ENCODE data around the gene GABARAPL2.
"Not testable (repeated sequence)": the region's sequence is repeated elsewhere in the genome, so short reads cannot be mapped to it uniquely, and the experiment has no call there.

GABARAPL2 gene

DNA sequence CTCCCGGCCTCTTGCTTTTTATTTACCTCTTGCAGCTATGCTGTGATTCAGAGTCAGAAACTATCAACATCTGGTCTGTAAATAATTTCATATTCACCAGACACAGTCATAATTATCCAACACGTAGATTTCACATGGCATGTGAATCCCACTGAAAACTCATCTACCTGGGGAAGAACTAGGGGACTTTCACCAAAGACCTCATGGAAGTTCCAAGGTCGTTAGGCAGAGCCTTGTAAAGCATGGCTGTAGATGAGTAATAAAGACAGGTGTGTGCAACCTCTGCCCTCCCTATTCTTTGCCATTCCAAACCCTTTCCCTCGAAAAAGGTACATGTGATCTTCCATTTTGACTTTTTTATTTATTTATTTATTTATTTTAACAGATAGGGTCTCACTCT lies 28.4 kb upstream of the GABARAPL2 start:
- DNase-seq = no peak
- H3K27me3 ChIP-seq = no peaks in the 10 kb centered on the region
- no peak overlapping the region for H3K4me3 ChIP-seq (ENCODE audit: low read depth, low read length)
- H3K36me3 ChIP-seq = no peaks in the 10 kb centered on the region
- H3K4me1 ChIP-seq = no peaks in the 10 kb centered on the region
- TF ChIP-seq, protein P1, sequence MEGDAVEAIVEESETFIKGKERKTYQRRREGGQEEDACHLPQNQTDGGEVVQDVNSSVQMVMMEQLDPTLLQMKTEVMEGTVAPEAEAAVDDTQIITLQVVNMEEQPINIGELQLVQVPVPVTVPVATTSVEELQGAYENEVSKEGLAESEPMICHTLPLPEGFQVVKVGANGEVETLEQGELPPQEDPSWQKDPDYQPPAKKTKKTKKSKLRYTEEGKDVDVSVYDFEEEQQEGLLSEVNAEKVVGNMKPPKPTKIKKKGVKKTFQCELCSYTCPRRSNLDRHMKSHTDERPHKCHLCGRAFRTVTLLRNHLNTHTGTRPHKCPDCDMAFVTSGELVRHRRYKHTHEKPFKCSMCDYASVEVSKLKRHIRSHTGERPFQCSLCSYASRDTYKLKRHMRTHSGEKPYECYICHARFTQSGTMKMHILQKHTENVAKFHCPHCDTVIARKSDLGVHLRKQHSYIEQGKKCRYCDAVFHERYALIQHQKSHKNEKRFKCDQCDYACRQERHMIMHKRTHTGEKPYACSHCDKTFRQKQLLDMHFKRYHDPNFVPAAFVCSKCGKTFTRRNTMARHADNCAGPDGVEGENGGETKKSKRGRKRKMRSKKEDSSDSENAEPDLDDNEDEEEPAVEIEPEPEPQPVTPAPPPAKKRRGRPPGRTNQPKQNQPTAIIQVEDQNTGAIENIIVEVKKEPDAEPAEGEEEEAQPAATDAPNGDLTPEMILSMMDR (IDR thresholded peaks at IDR 0.05; ENCODE audit: low read depth, low read length) = no peak
- H3K9me3 ChIP-seq = no peaks in the 10 kb centered on the region

DNA sequence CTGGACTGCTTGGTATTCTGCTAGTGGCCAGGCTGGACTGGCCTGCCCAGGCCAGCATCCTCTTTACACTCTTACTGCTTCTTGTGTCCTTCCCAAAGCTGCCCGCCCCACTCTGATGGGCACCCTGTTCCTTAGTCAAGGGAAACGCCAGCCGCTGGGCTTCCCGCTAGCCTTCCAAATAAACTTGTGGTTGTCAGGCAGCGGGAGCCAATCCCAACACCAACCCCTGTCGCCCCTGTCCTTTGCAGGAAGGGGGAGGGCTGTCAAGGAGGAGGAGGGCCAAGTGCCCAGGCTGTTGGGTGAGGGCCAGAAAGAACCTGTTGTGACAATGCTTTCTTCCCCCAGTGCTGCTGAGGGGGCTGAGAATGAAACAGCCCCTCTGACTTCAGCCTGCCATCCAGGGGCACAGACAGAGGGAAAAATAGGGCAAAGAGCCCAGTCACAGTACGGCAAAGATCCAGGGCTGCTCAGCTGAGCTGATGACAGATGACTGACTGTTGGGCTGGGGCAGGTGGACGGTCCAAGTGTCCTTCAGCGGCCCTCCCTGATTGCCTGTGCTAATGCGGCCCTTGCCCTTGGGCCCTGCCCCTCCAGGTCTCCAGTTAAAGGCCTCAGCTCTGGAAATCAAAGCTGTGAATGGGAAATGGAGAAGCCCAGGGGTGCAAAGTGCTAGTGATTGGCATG lies 27.2 kb upstream of the GABARAPL2 start:
- not testable (repeated sequence) for H3K36me3 ChIP-seq; H3K4me1 ChIP-seq; H3K9me3 ChIP-seq; H3K4me3 ChIP-seq (ENCODE audit: low read depth, low read length); DNase-seq; H3K27me3 ChIP-seq

DNA sequence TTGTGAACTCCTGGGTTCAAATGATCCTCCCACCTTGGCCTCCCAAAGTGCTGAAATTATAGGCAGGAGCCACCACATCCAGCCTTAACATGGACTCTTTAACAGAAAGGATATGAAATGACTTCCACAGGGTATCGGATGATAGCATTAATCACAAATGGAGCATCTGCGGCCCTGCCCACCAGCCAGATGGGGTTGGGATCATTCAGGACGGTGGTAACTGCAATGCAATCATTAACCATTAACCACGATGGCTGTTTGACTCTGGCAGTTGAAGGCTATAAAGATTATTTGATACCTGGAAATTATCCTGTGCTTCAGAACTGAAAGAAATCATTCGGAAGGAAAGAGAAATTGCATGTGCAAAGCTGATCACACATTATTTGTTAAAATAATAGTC lies 24.9 kb upstream of the GABARAPL2 start:
- no peaks in the 10 kb centered on the region for H3K27me3 ChIP-seq
- TF ChIP-seq, protein P1 (IDR thresholded peaks at IDR 0.05; ENCODE audit: low read depth, low read length) = no peak
- no peaks in the 10 kb centered on the region for H3K9me3 ChIP-seq
- H3K4me1 ChIP-seq = no peaks in the 10 kb centered on the region
- DNase-seq = no peak
- H3K36me3 ChIP-seq = no peaks in the 10 kb centered on the region
- no peak overlapping the region for H3K4me3 ChIP-seq (ENCODE audit: low read depth, low read length)

DNA sequence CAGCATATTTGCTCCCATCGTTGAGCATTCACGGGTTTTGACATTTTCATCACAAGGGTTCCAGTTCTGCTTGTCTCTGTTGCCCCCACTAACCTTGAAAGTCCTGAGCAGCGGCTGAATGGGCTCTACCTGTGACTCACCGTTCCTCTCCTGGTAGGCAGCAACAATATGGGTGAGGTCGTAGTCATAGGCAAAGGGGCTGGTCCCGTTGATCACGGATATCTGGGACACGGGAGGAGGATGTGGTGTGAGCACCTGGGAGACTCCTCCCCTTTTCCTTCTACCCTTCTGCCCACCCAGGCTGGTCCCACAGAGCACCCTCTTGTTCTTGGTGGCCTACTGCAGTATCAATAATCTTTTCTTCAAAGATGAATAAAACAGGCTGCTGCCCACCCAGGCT lies 23.7 kb upstream of the GABARAPL2 start:
- DNase-seq; H3K9me3 ChIP-seq; H3K4me3 ChIP-seq (ENCODE audit: low read depth, low read length); H3K27me3 ChIP-seq; H3K36me3 ChIP-seq; H3K4me1 ChIP-seq: not testable (repeated sequence)

DNA sequence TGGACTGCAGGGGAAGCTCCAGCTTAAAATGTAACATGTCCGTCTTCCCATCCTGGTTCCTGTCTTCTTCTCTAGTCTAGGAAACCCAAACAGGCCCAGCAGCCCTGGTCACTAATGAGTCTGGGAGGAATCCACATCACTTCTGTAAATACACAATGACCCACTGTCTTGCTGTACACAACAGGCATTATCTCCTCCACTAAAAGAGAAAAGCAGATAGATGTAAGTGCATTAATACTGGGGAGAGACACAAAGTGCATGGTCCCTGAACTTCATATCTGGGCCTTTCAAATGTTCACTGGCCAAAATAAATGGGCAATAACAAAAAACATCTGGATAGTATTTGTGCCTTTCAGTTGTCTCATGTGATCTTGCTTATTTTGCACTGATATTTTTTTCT lies 20.3 kb upstream of the GABARAPL2 start:
- not testable (repeated sequence) for DNase-seq; H3K4me1 ChIP-seq; H3K36me3 ChIP-seq; H3K27me3 ChIP-seq; H3K4me3 ChIP-seq (ENCODE audit: low read depth, low read length); H3K9me3 ChIP-seq

DNA sequence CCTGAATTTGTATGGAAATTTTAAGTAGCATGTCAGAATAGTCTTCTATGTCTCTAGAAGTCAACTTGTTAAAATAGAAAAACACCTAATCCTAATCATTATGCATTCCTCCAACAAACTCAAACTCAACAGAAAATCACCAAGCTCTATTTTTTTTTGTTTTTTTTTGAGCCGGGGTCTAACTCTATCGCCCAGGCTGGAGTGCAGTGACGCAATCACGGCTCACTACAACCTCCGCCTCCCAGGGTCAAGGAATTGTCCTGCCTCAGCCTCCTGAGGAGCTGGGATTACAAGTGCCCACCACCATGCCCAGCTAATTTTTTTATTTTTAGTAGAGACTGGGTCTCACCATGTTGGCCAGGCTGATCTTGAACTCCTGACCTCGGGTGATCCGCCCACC lies 19.9 kb upstream of the GABARAPL2 start:
- TF ChIP-seq, protein P1 (IDR thresholded peaks at IDR 0.05; ENCODE audit: low read depth, low read length) = no peak

DNA sequence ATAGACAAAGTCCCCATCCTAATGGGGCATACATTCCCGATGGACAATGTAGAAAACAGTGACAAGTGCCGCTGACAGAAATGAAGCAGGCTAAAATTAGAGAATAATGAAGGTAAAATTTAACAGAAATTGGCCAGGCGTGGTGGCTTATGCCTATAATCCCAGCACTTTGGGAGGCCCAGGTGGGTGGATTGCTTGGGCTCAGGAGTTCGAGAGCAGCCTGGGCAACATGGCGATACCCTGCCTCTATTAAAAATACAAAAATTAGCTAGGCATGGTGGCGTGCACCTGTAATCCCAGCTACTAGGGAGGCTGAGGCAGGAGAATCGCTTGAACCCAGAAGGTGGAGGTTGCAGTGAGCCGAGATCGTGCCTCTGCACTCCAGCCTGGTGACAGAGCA lies 17.7 kb upstream of the GABARAPL2 start:
- not testable (repeated sequence) for H3K36me3 ChIP-seq; H3K27me3 ChIP-seq; H3K4me1 ChIP-seq; H3K4me3 ChIP-seq (ENCODE audit: low read depth, low read length); DNase-seq; H3K9me3 ChIP-seq

More for the DNA sequence above, 19.9 kb upstream of the GABARAPL2 start:
- no peak overlapping the region for H3K4me3 ChIP-seq (ENCODE audit: low read depth, low read length)
- DNase-seq = no peak
- H3K4me1 ChIP-seq = no peaks in the 10 kb centered on the region
- no peaks in the 10 kb centered on the region for H3K9me3 ChIP-seq
- H3K36me3 ChIP-seq = no peaks in the 10 kb centered on the region
- H3K27me3 ChIP-seq = no peaks in the 10 kb centered on the region

DNA sequence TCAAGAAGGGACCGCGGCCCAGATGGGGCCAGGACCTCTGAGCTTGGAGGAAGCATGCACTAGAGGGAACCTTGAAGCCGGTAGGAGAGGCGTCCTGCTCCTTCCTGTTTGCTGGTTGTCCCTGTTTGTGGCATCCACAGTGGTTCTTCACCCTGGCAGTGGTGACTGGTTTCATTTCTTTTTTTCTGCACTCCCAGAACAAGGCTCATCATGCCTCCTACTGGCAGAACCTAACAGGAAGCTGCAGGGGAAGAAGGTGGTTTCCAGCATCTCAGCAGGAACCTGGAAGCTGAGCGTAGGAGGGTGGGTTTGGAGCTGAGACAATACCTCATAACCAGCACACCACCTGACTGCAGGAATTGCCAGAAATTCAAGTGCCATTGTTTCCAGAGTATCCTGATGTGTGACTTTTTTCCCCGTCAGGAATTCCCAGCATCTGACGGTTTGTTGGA lies 15.9 kb upstream of the GABARAPL2 start:
- H3K4me1 ChIP-seq = no peaks in the 10 kb centered on the region
- peak; percentile 35 for DNase-seq
- no peaks in the 10 kb centered on the region for H3K27me3 ChIP-seq
- H3K4me3 ChIP-seq (ENCODE audit: low read depth, low read length) = no peak overlapping the region
- TF ChIP-seq, protein P1 (IDR thresholded peaks at IDR 0.05; ENCODE audit: low read depth, low read length) = peak; percentile 65
- H3K9me3 ChIP-seq = no peaks in the 10 kb centered on the region
- H3K36me3 ChIP-seq = no peaks in the 10 kb centered on the region

Measured in BE2C (cell line).